Stimulated activated CD4-positive, alpha-beta T cell treated with anti-CD3 and anti-CD28 coated beads, Interleukin-1b, Interleukin-23, amount 100 ng/mL, for 24 hours (primary cell): Measurements from ENCODE around the gene USP44.
A peak's percentile ranks its signal among the peaks of the same experiment; 100 is the strongest.

Experiments used
- DNase-seq, 4 experiments: peaks; one replicate each; pipeline ENCODE4 v3.0.0-alpha.2; 2020; ENCODE audit warnings: low read depth in 4 of 4, low spot score in 1 of 4

Gene USP44

DNA sequence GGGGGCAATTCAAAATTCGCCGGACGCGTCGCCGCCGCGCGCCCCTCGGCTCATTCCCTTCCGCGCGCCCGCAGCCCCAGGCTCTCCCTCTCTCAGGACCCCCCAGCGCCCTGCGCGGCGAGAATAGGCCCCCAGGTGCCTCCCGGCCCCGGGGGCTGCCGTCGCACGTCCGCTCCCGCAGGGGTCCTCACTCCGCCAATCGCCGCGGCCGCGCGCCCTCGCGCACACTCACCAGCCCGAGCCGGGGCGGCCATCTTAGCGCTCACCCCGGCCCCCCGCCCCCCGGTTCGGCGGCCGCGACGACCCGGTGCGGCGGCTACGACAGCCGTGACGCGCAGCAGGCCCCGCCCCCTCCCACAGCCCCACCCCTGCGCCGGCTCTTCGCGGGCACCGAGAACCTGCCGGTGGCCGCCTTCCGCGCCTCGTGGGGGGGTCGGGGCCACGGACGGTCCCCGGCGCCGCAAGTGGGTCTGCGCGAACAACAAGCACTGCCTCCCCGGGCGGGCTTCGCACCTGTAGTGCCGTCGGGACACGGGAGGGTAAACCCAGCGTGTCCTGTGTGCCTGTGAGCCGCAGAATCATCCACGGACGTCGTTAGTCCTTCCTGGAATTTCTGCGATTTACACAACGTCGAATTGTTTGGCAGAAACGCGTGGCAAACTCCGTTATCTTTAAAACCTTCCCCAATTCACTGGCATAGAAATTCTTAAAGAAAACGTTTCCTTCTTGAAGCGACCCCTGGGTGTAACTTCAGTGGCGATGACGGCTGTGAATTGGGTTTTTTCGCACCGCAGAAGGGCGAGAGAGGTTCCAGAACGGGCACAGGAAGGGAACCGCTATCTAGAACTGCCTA, 2.5 kb downstream of the USP44 start:
- peak; percentile 30 to 59 (median 51) for DNase-seq

DNA sequence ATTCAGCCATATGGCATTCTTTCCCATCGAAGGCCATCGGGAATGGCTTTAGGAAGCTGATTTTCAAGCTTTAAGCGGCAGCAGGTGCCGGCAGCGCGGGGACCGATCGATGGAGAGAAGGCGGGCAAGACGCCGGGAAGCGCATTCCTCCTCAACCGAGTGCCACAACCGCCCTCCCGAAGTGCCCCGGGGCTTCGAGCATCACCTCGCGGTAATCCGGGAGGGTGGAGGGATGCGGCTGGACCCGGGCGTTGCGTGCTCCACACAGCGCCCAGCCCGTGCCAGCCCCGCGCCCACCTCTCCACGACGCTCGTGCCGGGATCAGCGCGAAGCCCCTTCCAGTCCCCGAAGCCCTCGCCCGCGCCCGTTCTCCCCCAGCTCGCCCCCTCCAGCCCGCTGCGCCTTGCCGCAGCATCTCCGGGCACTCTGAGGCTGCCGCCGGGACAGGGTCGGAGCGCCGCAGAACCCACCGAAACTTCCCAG, 3.2 kb downstream of the USP44 start:
- DNase-seq: peak in 3 of 4 experiments; percentile 2 to 26 (median 25)

DNA sequence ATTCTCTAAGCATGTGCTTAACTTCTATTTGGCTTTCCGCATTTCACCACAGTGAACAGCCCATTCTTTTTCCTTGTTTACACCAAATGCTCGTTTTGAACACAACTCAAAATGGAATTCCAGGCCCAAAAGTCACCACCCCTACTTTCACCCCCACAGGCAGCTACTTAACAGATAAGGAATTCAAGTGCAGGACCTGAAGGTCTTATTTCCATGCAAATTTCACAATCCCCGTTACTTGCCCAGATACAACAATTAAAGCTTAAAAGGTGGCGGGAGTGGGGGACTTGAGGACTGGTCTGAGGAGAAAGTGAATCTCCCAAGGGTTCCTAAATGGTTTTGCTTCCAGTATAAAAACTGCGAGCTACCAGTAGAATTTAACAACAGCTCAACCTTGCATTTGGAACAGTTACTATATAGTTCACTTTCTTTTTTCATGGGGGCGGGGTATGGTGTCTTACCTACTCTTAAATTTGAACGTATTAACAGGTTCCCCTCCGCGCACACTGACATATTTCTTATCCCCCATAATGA, 3.7 kb downstream of the USP44 start:
- DNase-seq: no peak

DNA sequence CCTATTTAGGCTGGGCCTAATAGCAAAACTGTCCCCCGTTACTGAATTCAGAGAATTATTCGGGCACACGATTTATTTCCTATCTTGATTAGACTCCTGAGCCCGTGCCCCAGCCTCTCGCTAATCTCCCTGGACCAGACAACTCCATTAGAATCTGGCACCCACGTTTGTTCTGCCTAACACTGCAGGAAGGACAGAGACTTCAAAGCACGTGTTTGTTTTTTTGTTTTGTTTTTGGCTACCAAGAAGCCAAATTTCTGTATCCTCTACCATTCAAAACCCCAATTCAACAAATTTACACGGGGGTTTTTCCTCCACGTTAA, 4.8 kb downstream of the USP44 start:
- DNase-seq: no peak

DNA sequence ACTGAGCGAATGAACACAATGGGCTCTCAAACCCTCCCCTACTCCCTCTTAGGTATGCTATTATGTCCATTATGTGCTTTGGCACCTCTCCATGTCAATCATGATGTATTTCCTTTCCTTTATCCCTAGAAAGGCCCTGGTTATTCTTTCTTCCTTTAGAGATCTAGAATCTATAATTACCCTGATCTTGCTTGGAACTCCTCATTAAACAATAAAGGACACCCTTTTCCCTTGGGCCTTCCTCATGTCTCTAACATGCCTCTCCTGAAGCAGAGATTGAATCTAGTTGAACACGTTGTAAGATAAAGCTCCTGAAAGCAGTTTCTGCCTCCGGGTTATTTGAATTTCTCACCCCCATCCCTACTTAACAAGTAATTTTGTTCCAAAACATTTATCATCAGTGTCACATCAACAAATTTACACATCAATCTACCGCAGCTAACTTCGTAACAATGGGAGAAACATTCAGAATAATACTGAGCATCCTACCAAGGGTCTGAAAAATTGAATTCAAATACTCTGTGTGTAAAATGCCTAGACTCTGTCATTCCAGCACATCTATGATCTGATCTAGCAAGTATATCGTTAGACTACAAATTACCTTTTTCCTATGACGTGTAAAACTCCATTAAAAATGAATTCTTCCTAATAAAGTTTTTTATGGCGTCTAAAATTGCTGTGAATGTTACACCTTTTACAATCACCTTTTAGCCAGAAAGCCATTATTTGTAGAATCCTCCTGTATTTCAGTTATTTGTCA, 5.4 kb downstream of the USP44 start:
- no peak for DNase-seq

DNA sequence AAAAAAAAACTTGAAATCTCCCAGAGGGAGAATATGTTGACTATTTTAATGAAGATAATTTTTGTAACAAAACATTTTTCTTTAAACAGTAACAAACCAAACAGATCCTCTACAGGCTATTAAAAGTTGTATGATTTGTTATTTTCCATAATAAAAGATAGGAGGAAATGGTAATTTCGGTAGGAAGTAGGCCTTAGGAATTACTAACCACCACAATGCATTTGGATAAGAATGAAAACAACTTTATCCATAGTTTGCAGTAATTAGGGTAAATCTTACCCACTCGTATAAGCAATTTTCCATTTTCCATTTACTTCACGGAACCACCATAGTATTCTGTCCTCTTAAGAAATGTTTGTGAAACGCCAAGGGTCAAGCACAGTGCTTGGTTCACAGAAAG, 6.0 kb downstream of the USP44 start:
- DNase-seq: no peak

DNA sequence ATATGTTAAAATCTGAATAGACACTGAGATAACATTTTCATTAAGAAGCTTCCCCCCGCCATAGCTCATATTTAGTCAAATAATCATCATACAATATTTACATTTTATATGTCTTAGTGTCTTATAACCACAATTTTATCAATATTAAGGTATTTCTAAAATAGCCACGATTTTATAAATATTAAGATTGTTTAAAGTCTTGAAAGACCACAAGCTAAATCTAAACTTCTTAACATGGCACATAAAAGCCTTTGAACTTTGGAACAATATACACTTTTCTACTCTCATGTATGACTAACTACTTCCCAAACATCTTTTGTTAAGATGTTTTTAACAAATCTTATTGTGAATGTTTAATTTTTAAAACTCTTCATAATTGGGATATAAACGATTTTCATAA, 6.5 kb downstream of the USP44 start:
- no peak for DNase-seq

DNA sequence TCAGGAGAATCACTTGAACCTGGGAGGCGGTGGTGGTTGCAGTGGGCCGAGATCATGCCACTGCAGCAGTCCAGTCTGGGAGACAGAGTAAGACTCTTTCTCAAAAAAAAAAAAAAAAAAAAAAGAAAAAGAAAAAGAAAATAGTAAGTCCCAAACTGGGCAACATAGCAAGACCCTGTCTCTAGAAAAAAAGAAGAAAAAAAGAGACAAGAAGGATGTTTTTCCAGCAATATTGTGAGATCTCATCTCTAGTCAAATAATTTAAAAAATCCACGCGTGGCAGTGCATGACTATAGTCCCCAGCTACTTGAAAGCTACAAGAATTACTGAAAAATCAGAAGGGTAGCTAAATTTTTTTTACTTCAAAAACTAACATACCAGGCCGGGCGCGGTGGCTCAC, 8.0 kb downstream of the USP44 start:
- no peak for DNase-seq

DNA sequence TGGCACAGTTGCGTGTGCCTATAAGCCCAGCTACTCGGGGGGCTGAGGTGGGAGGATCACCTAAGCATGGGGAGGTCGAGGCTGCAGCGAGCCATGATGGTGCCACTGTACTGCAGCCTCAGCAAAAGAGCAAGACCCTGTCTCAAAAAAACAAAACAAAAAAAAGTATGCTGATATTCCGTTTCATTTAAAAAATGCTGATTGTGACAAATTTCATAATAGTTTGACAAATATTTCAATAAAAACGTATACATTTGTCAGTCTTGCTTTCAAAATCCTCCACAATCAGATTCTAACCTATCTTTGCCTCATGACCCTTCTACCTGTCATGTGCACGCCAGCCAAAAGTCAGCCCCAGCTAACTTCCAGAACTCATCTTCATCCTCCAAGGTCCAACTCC, 9.8 kb downstream of the USP44 start:
- no peak for DNase-seq

DNA sequence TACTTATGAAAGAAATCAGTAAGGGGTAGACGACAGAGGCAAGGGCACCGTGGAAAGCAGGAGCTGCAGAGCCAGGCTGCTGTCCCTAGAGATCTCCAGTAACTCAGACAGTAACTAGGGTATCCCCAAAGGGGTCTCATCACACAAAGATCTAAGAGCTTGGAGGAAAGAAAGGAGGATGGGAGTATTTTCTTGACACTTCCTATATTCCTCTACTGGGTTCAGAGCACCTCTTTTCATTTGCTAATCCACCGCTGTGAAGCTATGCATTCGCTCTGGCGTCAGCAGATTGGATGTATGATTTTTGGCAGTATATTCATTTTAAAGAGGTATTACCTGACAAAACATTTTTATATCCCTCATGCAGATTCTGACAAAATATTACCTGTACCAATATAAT, 12.6 kb downstream of the USP44 start:
- DNase-seq: no peak

DNA sequence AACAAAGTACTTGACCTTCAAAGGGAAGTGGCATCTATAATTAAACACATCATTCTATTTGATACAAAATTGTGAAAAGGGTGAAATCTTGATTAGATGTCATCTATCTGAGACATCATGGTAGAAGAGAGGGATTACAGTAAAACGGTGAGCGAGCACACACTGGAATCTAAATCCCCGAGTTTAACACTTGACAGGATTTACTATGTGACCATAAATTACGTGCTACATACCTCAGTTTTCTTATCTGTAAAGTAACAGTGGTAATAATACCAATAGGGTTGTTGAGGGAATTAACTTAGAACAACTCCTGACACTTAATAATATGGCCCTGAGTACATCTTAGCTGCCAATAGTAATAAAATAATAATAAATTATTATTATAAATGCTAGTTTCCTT, 13.3 kb downstream of the USP44 start:
- DNase-seq: no peak

DNA sequence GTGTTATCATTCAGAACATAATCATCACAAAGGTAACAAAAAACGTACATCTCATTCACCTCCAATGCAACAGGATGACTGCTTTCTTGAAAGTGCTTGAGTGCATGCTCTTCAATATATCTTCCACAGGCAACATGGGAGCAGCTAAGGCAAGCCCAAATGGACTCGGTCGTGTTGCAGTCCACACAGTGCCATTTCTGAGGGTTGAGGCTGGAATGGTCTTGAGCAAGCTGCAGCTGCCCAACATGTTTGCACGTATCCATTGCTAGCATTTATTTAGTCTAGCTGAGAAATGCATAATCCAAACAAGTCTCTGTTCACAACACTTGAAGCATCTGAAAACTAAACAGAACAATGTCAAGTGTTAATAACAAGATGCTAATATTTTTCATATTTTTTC, 17.3 kb downstream of the USP44 start:
- no peak for DNase-seq

DNA sequence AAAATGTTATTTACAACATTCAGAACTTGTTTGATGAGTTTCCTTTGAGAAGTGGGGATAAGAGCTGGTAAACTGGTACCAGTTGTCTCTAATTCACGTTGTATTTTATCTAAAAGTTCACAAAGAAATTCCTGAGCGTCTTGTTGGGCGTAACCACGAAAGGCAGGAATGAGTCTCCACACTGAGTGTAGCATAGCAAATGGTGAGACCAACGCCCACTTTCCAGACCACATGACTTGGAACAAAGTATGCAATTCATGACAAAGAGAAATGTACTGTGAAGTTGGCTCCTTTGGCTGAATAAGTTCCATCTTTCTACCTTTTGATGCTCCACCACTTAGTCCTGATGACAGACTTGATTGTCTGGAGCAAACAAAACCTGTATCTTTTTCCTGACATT, 18.4 kb downstream of the USP44 start:
- DNase-seq: no peak

DNA sequence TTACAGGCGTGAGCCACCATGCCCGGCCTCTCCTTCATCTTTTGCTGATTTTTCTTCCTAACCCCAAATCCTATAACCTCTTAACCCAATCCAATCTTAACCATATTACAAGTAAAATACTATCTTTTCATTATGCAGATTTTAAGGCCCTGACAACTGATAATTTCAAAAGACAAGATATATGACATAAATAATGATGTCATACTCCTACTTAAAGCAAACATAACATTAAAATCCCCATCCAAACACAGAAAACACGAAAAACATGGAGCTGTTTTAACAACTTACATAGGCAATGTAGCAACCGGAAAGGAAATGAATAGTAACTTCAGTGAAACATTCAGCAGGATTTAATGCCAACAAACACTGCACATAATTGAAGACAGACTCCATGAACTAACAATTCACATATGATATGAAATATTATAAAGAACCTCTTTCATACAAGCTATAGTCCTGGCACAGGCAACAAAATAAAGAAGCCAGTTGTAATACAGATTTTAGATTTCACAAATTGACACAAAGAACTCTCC, 21.5 kb downstream of the USP44 start:
- DNase-seq: no peak

DNA sequence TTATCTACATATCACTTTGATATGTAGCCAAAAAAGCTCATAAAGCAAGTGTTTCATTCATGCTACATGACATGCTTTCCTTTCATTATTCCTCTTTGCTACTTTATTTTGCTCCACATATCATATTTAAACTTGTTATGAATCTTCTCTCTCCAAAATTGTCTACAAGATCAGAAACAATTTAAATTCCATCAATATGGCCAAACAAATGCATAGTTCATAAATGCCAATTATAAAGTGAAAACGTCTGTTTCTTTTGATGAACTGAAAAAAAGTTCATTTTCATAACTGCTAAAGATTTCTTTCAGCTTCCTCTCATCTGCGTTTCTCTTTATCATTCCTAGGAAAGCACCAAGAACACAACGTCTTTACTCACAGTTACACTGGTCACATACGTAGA, 22.8 kb downstream of the USP44 start:
- DNase-seq: no peak

DNA sequence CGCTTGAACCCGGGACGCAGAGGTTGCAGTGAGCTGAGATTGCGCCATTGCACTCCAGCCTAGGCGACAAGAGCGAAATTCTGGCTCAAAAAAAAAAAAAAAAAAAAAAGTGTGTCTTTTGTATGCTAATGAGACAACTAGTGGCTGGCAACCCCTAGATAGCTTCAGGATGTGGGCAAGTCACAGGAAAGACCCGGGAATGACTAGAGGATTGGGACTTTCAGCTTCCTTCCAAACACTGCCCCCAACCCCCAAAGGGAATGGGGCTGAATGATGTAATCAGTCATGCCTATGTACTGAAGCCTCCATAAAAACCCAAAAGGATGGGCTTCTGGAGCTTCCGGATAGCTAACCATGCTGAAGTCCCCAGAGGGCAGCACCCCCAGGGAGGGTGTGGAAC, 28.6 kb downstream of the USP44 start:
- no peak for DNase-seq

DNA sequence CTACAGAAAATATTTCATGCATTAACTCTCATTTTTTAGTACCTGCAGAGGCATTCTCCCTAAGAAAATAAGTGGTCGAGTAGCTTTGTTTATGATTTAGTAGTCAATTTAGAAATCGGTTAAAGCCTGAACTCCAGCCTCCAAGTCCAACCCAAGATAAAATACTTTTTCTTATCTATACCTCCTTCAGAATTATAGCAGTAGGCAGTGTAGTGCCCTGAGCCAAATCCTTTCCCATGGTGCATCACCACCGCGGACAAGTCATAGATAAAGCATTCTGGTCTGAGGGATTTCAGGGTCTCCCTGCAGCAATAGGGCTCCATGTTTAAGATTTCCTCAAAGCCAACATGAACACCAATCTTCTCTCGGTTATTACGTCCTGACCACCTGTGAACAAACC, 30.5 kb downstream of the USP44 start:
- DNase-seq: no peak

DNA sequence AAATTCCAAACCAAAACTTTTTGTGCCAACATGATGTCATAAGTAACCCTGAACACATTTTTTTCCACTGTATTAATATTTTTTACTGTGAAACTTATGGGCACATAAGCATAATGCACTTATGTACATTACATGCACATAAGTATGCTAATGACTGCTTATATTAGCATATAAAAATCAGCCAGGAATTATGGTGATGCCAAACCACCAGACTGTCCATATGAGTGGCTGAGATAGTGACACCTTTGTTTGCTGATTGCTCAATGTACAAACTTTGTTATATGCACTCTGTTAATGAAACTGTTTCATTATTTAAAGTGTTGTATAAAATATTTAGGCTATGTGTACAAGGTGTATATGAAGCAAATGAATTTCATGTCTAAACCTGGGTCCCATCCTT, 32.3 kb downstream of the USP44 start:
- DNase-seq: no peak

DNA sequence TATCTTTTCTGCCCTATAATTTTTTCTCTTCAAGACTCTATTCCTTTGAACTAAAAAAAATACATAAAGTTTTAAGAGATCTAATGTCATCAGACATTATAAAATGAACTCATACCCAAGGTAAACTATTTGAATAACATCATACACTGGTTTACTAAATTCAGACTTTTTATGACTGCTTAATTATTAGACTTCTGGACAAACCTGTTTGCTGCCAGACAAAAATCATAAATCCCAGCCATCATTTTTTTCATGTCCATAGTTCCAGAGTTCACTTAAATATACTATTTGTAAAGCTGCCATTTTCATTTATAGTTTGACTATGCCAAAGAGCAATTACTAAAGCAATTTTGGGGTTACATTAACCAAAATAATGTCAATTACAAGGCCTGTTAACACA, 34.0 kb downstream of the USP44 start:
- no peak for DNase-seq

DNA sequence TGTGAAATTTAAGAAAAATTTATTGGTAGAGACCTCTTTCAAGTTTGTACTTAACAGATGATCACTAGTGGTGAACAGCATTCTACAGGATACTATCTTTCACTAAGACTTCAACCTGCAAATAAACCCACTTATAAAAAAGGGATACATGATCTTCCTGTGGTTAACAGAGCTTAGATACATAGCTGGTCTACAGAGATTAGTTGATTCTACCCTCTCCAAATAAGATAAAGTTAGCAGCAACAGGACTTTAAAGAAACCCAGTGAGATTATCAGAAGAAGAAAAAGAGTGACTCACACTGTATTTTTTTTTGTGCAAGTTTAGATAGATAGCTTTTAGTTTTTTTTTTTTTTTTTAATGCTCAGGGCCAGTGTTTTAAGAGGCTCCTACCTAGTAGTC, 34.5 kb downstream of the USP44 start:
- no peak for DNase-seq

DNA sequence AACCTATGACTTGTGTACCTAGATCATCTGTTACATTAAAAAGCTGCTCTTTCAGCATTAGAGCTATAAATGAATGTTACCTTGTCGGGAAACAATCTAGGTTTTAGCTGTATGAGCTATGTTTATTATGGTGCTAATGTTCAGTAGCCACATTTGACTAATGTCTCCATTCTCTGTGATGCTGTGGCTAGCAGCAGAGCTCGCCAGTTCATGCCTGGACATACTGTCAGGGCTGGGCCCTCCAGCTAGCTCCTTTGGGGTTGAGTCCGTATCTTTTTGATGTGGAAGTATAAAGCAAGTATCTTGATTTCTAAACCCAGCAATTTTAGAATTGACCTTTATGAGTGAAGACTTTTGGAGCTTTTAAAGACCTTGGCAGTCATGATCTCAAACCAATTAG, 36.1 kb downstream of the USP44 start:
- DNase-seq: no peak

DNA sequence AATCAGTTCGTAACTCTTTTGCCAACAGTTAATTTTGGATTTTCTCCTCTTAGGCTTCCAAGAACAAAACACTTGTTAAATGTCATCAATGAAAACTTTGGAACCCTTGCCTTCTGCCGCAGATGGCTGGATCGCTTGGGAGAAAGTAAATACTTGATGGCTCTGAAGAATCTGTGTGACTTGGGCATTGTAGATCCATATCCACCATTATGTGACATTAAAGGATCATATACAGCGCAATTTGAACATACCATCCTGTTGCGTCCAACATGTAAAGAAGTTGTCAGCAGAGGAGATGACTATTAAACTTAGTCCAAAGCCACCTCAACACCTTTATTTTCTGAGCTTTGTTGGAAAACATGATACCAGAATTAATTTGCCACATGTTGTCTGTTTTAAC, 37.7 kb downstream of the USP44 start:
- DNase-seq: no peak
